GM19099 (cell line): ENCODE results near the gene ARRDC3.

ENCODE experiments used
- POLR2A ChIP-seq: IDR thresholded peaks from 3 replicates; pipeline ENCODE4 v1.6.1; 2011; ENCODE audit warnings: low read depth; ENCODE audit not compliant: insufficient read length; ENCODE audit errors: extremely low read depth

ARRDC3 gene

DNA sequence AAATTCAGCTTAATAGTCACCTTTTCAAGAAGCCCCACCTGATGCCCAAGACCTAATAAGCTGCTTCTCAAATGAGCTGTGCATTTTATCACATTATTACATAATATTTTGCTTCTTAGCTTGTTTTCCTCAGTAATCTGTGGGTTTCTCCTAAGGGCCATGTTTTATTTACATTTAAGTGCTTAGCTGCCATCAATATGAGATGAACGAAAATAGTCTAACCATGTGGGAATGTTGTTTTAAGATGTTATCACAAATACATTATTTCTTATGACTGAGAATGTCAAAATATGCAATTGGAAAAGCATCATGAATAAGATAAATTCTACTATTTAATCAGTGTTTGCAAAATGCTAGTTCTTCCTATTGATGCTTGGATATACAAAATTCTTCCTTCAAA lies 10.1 kb downstream of the ARRDC3 start:
- TF ChIP-seq POLR2A, result no peak

DNA sequence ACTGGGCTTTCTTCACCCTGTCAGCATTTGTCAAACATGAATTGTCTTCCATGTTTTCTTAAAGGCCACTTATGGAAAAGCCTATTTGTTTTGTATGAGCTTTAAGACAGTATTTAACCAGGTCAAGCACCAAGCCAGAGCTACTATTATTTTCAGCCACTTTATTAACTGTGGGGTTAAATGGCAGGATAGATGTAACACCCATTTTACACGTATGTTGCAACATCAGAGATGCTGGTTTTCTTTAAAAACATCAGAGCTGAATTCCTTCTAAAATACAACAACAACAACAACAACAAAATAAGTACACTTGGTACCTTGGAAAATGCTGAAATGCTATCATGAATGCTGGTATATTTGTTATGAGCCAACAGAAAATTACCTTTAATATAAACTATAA lies 13.6 kb downstream of the ARRDC3 start:
- TF ChIP-seq POLR2A, result no peak

DNA sequence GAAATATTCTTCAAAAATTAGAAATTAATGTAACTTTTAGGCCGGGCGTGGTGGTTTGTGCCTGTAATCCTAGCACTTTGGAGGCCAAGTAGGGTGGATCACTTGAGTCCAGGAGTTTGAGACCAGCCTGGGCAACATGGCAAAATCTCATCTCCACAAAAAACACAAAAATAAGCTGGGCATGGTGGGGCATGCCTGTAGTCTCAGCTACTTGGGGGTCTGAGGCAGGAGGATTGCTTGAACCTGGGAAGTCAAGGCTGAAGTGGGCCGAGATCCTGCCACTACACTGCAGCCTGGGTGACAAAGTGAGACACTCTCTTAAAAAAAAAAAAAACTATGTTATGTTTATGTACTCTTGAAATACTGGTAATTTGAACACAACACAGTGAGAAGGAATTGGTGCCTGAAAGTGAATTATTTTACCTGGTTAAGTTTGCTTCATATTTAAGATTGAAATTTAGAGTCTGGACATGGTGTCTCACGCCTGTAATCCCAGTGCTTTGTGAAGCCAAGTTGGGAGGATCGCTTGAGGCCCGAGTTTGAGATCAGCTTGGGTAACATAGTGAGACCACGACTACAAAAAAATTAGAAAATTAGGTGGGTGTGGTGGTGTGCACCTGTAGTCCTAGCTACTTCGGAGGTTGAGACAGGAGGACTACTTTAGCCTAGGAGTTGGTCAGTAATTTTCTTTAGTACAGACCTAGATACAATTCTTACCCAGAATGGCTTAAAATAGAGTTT lies 15.0 kb downstream of the ARRDC3 start:
- TF ChIP-seq POLR2A, result no peak

DNA sequence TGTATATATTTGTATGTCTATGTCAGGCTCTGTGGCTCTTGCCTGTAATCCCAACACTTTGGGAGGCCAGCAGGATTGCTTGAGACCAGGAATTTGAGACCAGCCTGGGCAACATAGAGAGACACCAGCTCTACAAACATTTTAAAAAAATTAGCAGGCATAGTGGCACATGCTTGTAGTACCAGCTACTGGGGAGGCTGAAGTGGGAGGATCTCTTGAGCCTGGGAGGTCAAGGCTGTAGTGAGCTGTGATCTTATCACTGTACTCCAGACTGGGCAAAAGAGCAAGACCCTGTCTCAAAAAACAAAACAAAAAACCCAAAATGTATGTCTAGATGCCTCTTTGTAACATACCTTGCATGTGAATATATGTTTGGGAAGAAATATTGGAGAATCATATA lies 15.8 kb downstream of the ARRDC3 start:
- TF ChIP-seq POLR2A, result no peak

DNA sequence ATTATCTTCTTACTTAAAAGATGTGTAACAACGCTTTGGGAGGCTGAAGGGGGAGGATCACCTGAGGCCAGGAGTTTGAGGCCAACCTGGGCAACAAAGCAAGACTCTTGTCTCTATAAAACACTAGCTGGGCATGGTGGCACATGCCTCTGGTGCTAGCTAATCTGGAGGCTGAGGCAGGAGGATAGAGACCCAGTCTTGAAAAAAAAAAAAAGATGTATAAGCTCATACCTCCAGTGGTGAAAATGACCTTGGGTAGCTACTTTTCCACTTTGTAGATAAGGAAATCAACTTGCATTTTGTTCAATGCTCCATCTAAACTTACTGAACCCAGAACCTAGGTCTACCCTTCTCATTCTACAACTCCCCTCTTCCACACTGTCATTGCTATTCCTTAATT lies 16.6 kb downstream of the ARRDC3 start:
- no peak for TF ChIP-seq POLR2A

DNA sequence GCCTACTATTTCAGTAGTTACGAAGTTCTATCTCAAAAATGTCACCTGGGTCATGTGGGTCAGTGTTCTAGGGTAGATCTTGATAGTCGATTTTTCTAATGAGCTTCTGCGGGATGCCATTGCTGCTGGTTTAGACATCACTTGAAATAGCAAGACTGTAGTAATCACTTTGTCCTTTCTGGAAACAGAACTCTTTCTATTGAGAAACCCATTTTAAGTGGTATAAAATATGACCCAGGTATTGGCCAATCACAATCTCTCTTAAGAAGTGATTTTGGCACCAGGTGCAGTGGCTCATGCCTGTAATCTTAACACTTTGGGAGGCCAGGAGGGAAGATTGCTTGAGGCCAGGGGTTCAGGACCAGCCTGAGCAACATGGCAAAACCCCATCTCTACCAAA lies 17.6 kb downstream of the ARRDC3 start:
- TF ChIP-seq POLR2A, result no peak

DNA sequence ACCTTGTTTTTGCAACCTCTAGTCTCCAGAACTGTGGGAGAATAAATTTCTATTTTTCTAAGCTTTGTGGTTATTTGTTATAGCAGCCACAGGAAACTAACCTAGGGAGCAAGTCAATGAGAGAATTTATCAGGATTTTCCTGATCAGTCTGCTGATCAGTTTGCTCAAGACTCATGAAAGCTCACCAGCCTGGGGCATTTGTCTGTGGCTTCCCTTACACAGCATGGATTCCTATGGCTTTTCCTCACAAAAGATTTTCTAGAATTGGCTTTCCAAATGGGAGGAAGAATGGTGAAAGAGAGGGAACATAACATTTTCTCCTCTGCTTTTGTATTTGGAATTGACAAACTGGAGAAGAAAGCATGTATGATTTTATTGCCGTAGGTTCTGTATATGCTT lies 20.2 kb downstream of the ARRDC3 start:
- no peak for TF ChIP-seq POLR2A

DNA sequence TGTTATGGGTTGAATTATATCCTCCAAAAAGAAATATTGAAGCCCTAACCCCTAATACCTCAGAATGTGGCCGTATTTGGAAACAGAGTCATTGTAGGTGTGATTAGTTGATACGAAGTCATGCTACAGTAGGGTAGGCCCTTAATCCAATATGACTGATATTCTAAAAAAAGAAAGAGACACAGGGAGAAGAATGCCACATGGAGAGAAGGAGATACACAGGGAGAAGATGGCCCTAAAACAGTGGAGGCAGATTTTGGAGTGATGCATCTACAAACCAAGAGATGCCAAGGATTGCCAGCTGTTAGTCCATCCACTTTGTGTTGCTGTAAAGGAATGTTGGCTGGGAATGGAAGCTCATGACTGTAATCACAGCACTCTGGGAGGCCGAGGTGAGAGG lies 21.3 kb downstream of the ARRDC3 start:
- TF ChIP-seq POLR2A, result no peak

DNA sequence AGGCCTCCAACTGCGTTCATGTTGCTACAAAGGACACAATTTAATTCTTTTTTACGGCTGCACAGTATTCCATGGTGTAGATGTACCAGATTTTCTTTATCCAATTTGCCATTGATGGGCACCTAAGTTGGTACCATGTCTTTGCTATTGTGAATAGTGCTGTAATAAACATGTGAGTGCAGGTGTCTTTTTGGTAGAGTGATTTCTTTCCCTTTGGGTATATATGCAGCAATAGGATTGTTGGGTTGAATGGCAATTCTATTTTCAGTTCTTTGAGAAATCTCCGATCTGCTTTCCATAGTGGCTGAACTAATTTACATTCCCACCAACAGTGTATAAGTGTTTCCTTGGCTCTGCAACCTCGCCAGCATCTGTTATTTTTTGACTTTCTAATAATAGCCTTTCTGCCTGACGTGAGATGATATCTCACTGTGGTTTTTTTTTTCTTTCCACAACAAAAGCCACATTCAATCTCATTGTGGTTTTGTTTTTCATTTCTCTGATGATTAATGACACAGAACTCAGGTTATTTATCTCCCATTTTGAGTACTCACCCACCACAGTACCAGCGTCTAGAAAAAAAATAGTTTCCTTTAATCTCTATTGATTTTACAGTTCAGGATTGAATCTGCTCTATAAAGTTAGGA lies 21.9 kb downstream of the ARRDC3 start:
- TF ChIP-seq POLR2A, result no peak

DNA sequence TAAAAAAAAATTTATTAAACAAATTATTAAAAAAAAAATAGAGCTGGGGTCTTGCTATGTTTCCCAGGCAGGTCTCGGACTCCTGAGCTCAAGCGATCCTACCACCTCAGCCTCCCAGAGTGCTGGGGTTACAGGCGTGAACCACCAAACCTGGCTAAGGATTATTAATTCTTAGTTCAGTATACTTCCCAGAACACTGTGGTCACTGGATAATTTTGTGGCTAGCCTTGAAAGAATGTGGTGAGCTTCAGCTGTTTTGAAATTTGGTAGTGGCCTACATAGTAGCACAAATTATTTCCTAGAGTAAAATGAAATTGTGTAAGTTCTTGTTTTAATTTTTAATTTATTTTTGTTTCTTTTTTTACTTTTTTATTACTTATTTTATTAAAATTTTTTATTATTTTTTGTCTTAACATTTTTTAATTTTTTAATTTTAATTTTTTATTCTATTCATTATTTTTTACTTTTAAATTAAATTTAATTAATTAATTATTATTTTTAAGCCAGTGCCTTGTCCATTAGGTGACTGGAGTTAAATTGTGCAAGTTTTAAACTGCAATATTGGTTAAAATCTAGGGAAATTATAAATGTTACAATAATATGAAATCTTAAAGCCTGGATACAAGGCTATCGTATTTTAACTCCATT lies 23.0 kb downstream of the ARRDC3 start:
- no peak for TF ChIP-seq POLR2A

DNA sequence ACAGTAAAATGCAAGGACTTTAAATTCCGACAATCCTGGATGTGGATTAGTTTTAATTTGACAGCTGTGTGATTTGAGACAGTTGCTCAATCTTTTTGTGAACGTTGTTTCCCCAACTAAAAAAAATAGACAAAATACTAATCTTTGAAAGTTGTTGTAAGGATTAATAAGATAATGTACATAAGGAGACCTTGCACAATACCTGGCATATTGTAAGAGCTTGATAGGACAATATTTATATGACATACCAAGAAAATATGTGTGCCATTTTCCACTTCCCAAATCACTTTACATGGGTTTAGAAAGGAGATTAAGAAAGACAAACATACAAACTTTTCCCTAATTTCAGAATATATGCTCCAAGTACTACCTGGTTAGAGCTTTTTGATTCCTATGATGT lies 25.3 kb downstream of the ARRDC3 start:
- no peak for TF ChIP-seq POLR2A

DNA sequence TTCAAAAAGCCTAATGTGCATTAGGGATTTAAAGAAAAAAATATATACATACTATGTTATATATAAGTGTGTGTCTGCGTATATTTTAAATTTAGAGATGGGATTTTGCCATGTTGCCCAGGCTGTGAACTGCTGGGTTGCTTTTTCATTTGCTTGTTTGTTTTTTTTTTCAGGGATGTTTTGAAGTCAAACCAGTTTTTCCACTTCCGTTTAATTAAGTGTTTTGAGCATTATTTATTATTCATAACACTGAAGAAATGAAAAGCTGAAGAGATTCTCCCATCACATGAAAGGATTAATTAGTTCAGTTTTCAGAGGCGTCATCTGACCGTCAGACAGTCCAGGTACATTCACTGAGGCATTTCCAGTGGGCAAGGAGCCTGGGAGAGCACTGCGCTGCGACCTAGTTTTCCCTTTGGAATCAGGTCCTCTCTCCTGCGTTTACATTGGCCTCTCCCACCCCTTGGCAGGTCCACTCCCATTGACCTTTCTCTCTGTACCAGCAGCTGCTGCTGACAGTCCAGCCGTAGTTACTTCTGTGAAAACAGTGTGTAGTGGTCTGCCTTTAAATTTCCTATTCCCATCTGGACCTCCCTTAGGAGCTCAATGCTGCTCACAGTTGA lies 26.0 kb downstream of the ARRDC3 start:
- no peak for TF ChIP-seq POLR2A

DNA sequence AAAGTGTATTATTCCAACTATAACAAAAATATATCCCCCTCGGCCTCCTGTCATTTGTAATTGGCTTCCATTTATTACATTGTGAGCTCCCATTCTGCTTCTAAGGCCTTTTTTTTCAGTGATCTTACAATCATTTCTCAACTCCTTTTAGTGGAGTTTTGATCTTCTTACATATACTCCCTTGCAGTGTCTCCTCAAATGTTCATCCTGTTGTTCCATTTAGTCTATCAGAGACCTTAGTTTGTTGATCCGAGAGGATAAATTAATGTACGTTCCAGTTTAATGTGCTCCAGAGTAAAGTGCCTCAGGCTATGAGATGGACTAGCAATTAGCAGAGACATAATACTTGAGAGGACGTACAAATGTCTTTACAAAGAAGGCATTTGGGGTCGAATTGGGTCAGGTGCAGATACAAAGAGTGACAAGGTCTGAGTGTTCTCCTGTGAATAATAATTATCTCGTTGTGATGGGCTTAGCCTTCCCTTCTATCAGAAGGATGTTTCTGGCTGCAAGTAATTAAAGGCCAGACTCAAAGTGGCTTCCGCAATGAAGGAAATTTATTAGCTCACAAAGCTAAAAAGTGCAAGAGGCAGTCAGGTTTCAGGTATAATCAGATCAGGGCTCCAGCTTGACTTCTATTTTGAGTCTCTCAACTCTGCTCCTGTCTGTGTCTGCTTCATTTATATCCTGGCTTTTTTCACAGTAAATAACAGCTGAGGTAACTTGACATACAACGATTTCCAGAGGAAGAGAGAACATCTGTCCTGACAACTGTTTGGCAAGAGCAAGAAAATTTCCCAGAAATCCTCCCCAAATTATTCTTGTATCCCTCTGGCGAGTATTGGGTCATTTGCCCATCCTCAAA lies 30.1 kb downstream of the ARRDC3 start:
- no peak for TF ChIP-seq POLR2A

DNA sequence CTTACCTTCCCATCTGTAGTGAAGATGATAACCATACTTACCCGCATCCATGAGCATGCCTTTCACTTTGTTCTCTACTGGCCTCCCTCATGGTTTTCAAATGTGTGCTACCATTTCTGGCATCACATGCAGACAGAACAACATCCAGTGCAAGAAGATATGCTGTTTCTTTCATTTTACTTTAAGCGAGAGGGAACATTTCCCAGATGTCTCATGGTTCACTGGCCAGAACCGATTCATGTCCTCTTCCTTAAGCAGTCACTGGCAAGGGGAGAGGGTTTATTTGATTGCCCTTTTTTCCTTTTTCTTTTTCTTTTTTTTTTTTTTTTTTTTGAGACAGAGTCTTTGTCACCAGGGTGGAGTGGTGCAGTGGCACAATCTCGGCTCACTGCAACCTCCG lies 37.7 kb downstream of the ARRDC3 start:
- no peak for TF ChIP-seq POLR2A

DNA sequence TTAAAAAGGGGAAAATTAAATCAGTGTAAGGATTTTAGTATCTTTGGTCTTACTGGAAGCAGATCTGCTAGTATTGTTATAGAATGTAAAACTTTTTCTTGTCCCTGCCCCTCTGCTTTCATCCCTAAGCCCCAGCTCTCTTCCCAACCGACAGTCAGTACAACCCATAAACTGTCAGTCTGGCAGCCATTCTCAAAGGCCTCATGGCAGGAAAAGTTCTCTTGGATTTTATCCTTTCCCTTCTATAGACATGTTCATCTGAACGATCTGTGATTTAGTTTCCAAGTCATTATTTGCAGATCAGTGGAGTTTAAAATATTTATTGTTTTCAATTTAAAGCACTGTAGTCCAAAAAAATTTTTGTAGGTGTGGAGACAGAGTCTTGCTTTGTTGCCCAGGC lies 39.2 kb downstream of the ARRDC3 start:
- TF ChIP-seq POLR2A, result no peak
